Neural cell (in vitro differentiated cells): Measurements from ENCODE around the gene TRIM10.

Experiments used
- TAF1 ChIP-seq: IDR thresholded peaks from 2 replicates; pipeline ENCODE4 v1.6.1; 2012; ENCODE audit warnings: low read depth
- TF ChIP-seq, protein P1 (sequence below): fragments of 450-650 bp; IDR thresholded peaks from 2 replicates; pipeline ENCODE4 v1.5.1; 2014; ENCODE audit warnings: antibody characterized with exemption, mild to moderate bottlenecking, moderate library complexity; ENCODE audit not compliant: poor library complexity, severe bottlenecking

DNA sequence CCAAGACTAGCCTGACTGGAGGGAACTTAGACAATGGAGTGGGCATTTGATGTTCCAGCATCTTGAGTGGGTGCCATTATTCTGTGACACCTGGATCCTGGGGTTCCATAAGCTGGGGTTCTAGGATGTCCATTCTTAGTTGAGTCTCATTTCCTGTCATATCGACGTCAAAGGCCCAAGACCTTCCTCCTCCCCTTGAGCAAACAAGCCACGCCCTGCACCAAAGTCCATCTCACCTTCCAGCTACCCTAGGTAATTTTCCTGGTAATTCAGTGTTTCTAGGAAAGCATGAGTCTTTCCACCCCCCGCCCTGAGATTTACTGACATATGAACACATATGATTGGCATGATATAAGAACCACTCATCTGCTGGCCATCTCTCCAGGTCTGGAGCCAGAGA is 25.3 kb downstream of the TRIM10 start, which contains the start of gene TRIM40:
- no peak for TF ChIP-seq TAF1
- TF ChIP-seq, protein P1, sequence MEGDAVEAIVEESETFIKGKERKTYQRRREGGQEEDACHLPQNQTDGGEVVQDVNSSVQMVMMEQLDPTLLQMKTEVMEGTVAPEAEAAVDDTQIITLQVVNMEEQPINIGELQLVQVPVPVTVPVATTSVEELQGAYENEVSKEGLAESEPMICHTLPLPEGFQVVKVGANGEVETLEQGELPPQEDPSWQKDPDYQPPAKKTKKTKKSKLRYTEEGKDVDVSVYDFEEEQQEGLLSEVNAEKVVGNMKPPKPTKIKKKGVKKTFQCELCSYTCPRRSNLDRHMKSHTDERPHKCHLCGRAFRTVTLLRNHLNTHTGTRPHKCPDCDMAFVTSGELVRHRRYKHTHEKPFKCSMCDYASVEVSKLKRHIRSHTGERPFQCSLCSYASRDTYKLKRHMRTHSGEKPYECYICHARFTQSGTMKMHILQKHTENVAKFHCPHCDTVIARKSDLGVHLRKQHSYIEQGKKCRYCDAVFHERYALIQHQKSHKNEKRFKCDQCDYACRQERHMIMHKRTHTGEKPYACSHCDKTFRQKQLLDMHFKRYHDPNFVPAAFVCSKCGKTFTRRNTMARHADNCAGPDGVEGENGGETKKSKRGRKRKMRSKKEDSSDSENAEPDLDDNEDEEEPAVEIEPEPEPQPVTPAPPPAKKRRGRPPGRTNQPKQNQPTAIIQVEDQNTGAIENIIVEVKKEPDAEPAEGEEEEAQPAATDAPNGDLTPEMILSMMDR: no peak
